Tibial nerve (tissue), 4 donors: ENCODE results near the gene MPND. TPM values are rescaled to one million over a fixed set of nuclear protein-coding genes. Genes with fewer than 3 reads are reported as not detected.
A peak's percentile ranks its signal among the peaks of the same experiment; 100 is the strongest.

Source experiments
- DNase-seq, 2 donors: peaks; one replicate each; pipeline ENCODE4 v3.0.0-alpha.2; 2019; ENCODE audit warnings: low spot score in 2 of 2
- H3K27ac ChIP-seq, 4 donors: fragments of 200-600 bp; sonication (generic) in 3 of 4; one replicate each; pipeline ENCODE4 v1.5.1; 2017 to 2019; ENCODE audit warnings: mild to moderate bottlenecking in 1 of 4
- H3K27me3 ChIP-seq, 2 donors: fragments of 200-600 bp; sonication (generic) in 1 of 2; one replicate each; pipeline versions ENCODE4 v1.5.1 to v1.6.0; 2017 to 2019
- H3K36me3 ChIP-seq, 3 donors: fragments of 200-600 bp; sonication (generic); one replicate each; pipeline ENCODE4 v1.5.1; 2018 to 2019
- H3K4me1 ChIP-seq, 4 donors: fragments of 200-600 bp; sonication (generic) in 3 of 4; one replicate each; pipeline ENCODE4 v1.5.1; 2017 to 2019
- H3K4me3 ChIP-seq, 4 donors: fragments of 200-600 bp; sonication (generic) in 3 of 4; one replicate each; pipeline ENCODE4 v1.5.1; 2017 to 2019; ENCODE audit warnings: mild to moderate bottlenecking in 1 of 4, moderate library complexity in 1 of 4
- H3K9me3 ChIP-seq, 4 donors: fragments of 200-600 bp; sonication (generic) in 3 of 4; one replicate each; pipeline ENCODE4 v1.5.1; 2017 to 2019
- CTCF ChIP-seq, 5 experiments: fragments of 200-600 bp in 3 of 5; fragments of 450-650 bp in 2 of 5; sonication (generic) in 3 of 5; IDR thresholded peaks; one replicate each; pipeline ENCODE4 v1.5.1; 2016 to 2019; ENCODE audit warnings: antibody characterized with exemption in 5 of 5, mild to moderate bottlenecking in 3 of 5, moderate library complexity in 2 of 5
- EP300 ChIP-seq, 2 donors: sonication (generic); formaldehyde crosslinking; IDR thresholded peaks; one replicate each; pipeline ENCODE4 v1.6.1; 2017; ENCODE audit warnings: antibody characterized with exemption in 2 of 2, mild to moderate bottlenecking in 1 of 2
- POLR2A ChIP-seq, 2 donors: fragments of 450-650 bp; IDR thresholded peaks; one replicate each; pipeline ENCODE4 v1.6.1; 2017; ENCODE audit warnings: antibody characterized with exemption in 2 of 2, mild to moderate bottlenecking in 2 of 2, moderate library complexity in 2 of 2
- WGBS, 2 donors: methylation state at CpG; one replicate each; pipeline ENCODE4 v1.1.5; 2018; 5-methylcytosine and 5-hydroxymethylcytosine counted together
- total RNA-seq, 4 donors: library from RNA; depleted of rRNA; stranded (reverse); fragments of >200 nt; gene quantifications; one replicate each; pipeline ENCODE4 v1.1.0, GENCODE V29; 2016

MPND gene
- total RNA-seq, 4 donors from 2014 or later = 2.2 to 13.2 (median 6.6) TPM

GRCh38 chr19:4371247-4372164 is 28.1 kb downstream of the MPND start:
- no peaks in the 10 kb centered on the region for H3K9me3 ChIP-seq
- peaks cover 11 to 100% (median 93%) of the 10 kb centered on the region in 4 donors for H3K4me1 ChIP-seq
- WGBS, 2 donors = 79 to 80% methylated on average over 23 to 30 of the region's 31 CpGs
- no peak for DNase-seq
- peak overlapping the region; percentile 80 to 100 (median 89) for H3K27ac ChIP-seq
- H3K36me3 ChIP-seq = peaks cover 0 to 3% (median under 1%) of the 10 kb centered on the region in 3 donors
- TF ChIP-seq CTCF (IDR thresholded peaks at IDR 0.05) (no peak), POLR2A (IDR thresholded peaks at IDR 0.05) (no peak), EP300 (IDR thresholded peaks at IDR 0.05) (no peak)
- no peaks in the 10 kb centered on the region for H3K27me3 ChIP-seq
- no peak overlapping the region for H3K4me3 ChIP-seq

- TF ChIP-seq POLR2A (IDR thresholded peaks at IDR 0.05) (peak in 1 of 2 donors; percentile 37), EP300 (IDR thresholded peaks at IDR 0.05) (peak in 1 of 2 donors; percentile 67), CTCF (IDR thresholded peaks at IDR 0.05) (no peak)
- Histone ChIP-seq H3K27ac (peak overlapping the region; percentile 80 to 100 (median 89)), H3K27me3 (no peaks in the 10 kb centered on the region), H3K9me3 (no peaks in the 10 kb centered on the region), H3K4me3 (no peak overlapping the region), H3K36me3 (no peaks in the 10 kb centered on the region), H3K4me1 (peaks cover 11 to 100% (median 99%) of the 10 kb centered on the region in 4 donors)
- no peak for DNase-seq
- WGBS, 2 donors = 64 to 68% methylated on average over 22 of the region's 22 CpGs
These were observed 29.0 kb downstream of the MPND start for GRCh38 chr19:4372165-4373012.

GRCh38 chr19:4373013-4373367 is 29.6 kb downstream of the MPND start:
- Histone ChIP-seq H3K27me3 (no peaks in the 10 kb centered on the region), H3K27ac (peak overlapping the region; percentile 80 to 100 (median 89)), H3K4me1 (peaks cover 11 to 100% (median 99%) of the 10 kb centered on the region in 4 donors), H3K9me3 (no peaks in the 10 kb centered on the region), H3K36me3 (no peaks in the 10 kb centered on the region), H3K4me3 (no peak overlapping the region)
- DNase-seq = no peak
- TF ChIP-seq EP300 (IDR thresholded peaks at IDR 0.05) (no peak), CTCF (IDR thresholded peaks at IDR 0.05) (no peak), POLR2A (IDR thresholded peaks at IDR 0.05) (no peak)
- 73 to 82% methylated on average over 4 to 7 of the region's 8 CpGs for WGBS, 2 donors

GRCh38 chr19:4373601-4374497 is 30.5 kb downstream of the MPND start:
- TF ChIP-seq CTCF (IDR thresholded peaks at IDR 0.05) (no peak), POLR2A (IDR thresholded peaks at IDR 0.05) (no peak), EP300 (IDR thresholded peaks at IDR 0.05) (peak in 1 of 2 donors; percentile 9)
- WGBS, 2 donors = 30 to 46% methylated on average over 20 to 22 of the region's 25 CpGs
- Histone ChIP-seq H3K36me3 (no peaks in the 10 kb centered on the region), H3K4me3 (peak overlapping the region in 1 of 4 donors; percentile 0), H3K27ac (peak overlapping the region; percentile 80 to 100 (median 89)), H3K9me3 (no peaks in the 10 kb centered on the region), H3K4me1 (peaks cover 11 to 100% (median 91%) of the 10 kb centered on the region in 4 donors), H3K27me3 (no peaks in the 10 kb centered on the region)
- no peak for DNase-seq
